CMK (cell line): Measurements from ENCODE around the gene CIDEB.

Experiments used
- DNase-seq: peaks from one replicate; pipeline ENCODE4 v3.0.0-alpha.2; 2010; ENCODE audit warnings: low read depth

The CIDEB gene

DNA sequence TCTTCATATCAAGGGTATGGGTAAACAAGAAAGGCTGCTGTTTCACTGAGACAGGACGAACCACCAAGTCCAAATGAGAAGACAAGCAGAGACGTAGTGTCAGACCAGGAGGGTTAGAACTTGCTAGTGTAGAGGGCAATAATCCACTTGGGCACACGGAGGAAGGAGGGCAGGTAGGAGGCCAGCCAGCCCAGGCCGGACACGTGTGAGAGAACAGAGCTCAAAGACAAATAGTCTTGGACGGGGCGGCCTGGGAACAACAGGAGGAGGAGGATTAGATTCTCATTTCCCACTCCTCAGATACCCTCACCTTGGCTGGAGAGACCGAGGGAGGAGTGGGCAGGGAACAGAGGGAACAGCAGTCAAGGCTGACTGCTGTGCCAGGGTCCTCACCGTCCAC is 17.0 kb downstream of the CIDEB start:
- no peak for DNase-seq

DNA sequence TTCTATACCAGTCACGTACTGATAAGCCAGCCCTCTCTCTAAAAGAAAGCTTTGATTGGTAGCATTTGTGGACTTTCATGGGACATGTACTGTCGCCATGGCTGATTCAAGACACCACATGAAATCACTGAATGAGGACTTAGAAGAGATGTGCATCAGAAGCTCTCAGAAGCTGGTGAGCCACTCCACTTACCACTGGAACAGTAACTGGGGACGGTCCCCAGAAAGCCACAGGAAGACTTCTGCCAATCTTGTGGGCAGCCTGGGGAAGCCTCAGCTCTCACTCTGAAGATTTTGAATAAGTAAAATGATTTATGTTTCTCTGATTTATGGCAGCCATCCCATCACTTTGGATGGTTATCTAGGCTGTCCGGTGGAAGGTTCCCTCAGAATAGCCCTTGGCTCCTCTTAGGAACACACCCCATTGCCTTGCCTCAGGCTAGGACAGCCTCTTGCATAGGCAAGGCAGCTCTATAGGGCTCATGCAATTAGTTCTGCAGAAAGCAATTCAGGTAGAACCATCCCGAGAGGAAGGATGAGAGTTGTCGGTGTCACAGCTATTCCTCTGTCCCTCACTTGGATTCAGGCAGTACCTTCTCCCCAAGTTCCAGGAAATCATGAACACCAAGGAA is 18.0 kb downstream of the CIDEB start:
- DNase-seq = no peak

DNA sequence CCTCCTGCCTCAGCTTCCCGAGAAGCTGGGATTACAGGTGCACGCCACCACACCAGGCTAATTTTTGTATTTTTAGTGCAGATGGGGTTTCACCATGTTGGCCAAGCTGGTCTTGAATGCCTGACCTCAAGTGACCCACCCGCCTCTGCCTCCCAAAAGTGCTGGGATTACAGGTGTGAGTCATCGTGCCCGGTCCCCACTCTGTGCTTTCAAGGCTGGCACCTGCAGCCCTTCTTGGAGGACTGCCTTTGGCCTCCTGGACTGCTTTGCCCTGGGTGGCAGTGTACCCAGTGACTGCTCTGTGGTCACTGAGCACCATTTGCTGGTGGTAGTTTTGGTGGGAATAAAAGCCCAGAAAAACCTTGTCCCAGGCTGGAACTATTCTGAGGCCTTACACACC is 20.8 kb downstream of the CIDEB start:
- DNase-seq = no peak

DNA sequence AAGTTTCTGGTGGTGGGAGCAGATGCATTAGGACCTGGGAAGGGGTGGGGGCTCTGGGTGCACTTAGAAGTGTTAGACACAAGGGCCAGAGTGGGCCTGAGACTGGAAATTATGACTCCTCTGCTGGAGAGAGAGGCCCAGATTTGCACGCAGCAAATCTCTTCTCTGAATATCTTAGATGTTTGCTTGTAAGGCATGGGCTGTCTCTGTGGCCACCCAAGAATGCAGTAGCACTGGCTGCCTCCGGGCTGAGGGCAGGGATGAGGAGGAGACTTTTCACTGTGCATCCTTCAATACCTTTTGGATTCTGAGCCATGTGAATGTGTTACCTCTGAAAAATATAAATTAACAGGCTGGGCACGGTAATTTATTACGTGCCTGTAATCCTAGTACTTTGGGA is 22.4 kb downstream of the CIDEB start:
- no peak for DNase-seq

DNA sequence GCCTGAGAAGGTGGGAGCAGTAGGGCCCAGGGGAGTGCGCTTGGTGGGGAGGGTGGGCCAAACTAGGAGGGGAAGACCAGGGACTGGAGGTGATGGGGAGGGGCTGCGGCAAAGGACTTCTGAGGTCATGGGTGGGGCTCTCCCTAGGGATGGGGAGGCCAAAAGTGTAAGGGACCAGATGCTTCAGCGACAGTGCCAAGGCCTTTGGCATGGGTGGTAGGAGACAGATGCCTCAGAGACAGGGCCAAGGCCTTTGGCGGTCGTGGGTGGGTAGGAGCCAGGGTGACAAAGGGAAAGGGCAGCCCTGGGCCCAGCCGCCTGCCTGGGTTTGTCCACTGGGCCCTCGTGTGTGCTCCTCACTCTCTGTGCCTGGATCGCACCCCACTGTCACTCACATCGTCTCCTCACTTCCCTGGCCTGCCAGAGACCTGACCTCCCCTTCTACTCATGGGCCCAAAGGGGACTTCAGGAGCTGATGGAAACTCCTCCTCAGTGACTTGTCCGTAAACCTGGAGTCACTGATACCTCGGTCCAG is 23.2 kb downstream of the CIDEB start:
- DNase-seq = no peak

DNA sequence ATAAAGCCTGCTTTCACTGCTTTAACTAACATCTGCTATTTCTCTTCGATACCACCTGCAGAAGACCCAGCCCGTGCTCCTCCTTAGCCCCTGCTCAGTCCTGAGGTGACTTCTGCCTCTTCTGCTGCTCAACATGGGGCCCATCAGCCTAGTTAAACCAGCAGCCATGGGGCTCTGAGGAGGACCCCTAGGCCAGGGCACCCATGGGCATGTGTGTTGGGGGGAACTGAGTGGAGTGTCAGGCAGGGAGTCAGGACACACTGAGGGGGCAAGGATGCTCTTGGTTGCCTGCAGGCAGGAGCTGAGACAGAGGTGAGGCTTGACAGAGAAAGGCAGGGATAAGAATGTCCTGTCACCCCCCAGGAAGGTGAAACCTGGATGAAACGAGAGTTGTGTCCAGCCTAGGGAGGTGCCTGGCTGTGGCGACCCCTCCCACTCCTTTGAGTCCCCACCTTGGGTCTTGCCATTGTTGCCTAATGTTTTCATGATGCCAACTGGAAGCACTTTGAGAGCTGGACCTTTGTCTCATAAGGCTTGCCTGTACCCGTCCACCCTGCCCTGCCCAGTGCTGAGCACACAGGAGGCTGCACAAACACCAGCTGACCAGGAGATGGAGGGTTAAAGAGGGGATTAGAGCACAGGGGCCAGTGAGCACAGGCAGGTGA is 23.8 kb downstream of the CIDEB start:
- DNase-seq = no peak

DNA sequence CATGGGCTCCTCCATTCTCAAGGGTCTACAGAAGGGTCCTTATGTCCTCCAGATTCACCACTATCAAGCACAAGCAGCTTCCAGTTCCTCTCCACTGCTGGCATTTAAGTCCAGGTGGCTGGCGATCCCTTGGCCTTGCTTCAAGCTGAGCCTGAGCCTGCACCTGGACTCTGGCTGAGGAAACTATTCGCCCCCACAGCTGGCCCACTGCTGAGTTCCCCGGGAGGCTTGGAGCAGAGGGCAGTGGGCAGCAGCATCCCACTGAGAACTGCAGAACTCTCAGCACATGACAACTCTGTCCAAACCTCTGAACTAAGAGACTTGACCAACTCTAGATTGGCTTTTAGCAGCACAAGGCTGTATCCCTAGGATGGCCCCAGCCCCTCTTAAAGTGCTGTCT is 25.0 kb downstream of the CIDEB start:
- no peak for DNase-seq

DNA sequence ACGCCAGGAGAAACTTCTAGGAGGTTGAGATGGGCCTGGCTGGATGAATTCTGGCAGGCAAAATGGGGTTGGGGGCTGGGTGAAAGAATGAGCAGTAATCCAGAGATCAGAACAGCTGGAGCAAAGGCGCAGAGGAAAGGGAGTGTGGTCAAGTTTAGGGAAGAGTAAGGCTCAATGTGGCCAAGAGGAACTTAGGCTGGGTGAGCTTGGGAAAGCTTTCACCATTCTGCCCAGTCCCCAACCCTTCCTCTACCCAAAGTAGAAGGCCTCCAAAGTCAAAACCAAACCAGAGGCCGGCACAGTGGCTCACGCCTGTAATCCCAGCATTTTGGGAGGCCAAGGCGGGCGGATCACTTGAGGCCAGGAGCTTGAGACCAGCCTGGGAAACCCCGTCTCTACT is 26.1 kb downstream of the CIDEB start:
- no peak for DNase-seq

DNA sequence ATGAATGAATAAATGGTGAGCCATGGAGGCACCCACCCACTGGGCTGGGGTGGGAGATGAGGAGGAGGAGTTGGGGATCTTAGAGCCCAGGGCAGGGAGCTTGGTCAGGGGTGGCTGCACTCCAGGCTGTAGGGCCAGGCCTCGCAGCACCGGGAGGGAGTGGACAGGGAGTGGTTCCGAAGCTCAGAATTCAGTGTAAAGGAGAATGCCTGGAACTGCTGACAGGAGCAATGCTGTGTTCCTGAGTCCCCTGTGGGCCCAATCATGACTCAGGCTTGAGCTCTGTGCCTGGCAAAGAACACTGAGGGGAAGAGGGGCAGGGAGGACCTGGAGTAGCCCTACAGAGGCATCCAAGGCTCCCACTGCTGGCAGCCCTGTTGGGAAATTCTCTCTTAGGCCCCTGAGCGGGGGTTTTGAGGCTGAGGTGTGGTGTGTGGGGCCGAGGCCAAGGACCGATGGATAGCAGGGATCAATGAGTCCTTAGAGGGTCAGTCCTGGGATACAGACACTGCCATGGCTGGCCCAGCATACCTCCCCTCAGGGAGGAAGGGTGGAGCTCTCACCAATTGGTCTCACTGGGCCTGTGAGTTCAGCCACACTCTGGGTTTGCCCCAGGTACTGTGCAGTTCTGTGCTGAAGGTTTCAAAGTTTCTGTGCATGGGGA is 26.8 kb downstream of the CIDEB start:
- DNase-seq = no peak

DNA sequence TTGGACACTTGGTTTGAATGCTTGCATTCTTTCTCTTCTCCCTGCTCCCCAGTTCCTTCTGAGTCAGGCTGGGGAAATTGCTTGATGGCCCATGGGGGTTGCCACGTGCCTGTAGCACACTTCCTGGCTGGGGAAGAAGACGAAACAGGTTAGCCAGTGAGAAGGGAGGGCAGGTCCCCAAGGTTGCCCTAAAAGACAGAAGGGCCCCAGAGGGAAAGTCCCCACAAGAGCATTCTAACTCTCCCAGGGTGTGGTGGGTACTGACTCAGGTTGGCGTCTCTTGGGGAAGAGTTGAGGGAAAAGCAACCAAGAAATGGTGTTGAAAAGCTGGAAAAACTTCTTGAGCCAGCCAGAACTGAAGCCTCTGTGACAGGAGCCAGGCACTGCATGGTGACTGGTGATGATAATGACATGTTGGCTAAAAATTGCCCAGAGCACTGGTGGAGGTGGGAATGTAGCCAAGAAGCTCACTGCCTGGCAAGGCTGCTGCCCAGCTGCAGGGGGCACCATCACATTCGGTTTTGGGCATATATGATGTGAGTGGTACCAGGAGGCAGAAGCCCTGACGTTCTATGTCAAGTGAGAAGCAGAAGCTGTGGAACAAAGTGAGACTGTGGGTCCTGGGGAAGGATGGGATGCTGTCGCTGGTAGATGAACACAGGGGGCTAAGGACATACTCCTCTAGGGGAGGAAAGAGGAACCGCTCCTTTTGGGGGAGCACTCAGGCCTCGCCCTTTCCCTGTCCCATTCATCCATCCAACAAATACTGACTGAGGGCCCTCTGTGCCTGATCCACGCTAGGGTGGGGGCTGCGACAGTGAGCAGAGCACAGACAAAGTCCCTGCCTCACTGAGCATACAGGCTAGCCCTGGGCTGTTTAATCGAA is 28.2 kb downstream of the CIDEB start:
- no peak for DNase-seq

DNA sequence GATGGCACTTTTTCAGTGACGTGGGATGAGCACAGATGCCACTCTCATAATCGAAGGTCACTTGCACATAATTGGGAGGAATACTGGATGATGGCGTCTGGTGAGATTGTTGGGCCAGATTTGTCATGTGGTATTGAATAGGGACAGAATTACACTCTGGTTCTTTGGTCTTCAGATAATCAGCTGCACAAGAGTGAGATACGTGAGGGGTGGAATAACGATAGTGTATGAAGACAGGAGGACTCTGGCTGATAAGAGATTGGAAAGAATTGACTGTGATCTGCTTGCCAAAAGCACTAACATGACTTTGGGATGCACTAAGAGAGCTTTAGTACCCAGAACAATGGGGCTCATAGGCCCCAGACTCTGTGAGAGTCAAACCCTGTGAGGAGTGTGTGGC is 29.4 kb downstream of the CIDEB start:
- DNase-seq = no peak

DNA sequence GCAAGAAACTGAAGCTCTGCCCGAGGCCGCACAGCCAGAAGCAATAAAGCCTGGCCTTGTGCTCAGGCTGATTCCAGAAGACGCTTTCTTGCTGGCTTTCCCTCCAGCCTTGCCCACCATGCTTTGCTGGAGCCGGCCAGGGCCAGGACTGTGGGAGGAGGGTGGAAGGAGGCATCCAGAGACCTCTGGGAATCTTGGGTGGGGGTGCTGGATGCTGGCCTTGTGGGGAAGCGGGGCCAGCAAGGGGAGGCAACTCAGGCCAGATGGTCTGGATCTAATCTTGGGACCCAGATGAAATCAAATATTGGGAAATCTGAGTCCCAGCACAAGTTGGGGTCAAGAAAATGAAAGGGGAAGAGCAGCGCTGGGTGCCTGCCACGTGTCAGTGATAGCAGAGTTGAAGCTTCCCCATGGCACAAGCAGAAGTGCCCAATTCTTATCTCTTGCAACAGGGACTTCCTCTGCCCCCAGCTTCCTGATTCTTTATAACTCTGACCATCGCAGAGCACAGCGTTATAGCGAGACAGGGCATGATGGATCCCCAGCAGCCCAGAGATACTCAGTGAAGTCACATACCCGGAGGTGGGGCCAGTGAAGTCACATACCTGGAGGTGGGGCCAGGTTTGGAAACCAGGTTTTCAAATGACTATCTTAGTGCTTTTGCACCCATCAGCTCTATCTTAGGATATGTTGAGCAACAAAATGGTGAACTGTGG is 30.0 kb downstream of the CIDEB start:
- peak; percentile 85 for DNase-seq

DNA sequence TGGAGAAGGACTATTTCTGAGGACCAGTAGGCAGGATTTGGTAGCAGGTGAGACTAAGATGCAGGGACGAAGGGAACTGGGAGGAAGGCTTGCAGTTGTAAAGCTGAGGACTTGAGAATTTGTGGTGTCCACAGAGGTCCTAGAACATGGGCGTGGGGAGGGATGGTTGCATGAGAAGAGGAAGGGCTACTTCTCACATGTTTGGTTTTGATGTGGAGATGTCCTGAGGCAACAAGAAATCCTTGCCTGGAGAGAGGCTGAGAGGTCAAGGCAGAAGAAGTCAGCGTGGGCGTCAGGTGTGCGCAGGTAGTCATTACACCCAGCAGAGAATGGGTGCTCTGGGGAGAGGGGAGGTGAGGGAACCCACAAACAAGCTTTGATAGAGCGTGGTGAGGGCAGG is 30.7 kb downstream of the CIDEB start:
- DNase-seq = no peak

DNA sequence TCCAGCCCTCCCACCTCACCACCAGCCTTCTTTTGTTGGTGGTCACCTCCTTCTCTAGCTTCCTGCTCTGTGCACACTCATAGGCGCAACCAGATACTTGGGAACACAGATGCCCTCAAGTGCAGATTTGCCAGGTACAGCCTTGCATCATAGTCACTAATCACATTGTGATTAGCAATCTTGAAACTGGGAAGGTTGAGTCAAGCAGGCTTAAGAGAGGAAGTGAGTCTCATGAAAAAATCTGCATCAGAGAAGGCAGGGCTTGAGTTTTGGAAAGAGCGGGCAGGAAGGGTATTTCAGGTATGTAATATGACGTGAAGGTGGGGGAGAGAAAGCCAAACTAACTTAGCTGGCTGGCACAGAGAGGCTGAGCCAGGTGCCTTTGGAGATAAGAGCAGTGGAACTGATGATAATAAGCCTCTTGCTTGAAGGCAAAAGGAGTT is 33.7 kb downstream of the CIDEB start:
- DNase-seq = no peak

DNA sequence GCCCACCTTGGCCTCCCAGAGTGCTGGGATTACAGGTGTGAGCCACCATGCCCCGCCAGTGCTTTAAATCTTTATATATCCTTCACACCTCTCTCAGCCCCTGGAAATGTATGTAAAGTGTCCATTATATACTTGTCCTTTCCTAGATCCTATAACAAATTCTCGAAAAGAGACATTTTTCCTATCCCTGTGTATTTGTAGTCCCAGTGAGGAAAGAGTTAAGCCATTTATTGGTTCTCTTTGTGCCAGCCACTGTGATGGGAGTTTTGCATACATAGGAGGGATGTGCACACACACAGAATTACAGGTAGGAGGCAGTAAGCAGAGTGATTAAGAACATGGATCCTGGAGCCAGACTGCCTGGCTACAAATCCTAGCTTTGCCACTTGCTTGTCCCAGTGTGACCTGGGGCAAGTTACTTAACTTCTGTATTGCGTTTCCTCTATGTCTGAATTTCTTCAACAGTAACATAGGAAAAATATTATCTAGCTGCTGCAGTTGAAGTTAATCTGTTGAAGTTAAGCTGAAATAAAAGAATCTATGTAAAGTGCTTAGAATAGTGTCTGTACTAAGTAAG is 34.3 kb downstream of the CIDEB start:
- no peak for DNase-seq

DNA sequence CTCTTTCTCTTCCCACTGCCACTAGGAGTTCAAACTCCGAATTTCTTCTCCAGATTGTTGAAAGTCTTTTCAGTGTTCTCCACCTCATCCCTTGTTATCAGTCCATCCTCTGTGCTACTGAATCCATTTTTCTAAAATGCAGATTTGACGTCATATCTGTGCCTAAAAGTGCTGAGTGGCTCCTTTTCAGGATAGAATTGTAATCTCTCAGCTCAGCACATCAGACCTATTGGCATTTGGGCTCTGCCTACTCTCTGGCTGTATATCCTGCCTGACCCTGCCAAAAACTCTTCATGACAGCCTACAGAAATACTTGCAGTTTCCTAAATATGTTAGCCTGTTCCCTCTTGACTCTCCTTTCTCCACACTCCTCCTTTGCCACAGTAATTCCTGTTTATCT is 35.3 kb downstream of the CIDEB start:
- no peak for DNase-seq

DNA sequence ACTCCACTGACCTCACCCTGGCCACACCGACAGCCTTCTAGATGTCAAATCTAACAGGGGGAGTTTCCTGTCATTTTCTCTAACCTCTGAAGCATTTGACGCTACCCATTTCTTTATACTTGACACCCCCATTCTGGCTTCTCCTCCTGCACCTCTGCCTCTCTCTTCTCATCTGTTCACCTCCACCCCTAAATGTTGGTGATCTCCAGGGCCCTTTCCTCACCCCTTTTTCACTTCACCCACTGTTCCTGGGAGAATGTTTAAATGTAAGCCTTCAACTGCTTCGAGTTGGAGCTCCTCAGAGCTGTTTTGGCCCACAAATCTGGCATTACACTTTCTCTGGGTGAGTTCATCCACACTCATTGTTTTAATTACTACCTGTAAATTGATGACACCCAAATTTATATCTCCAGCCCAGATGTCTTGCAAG is 35.9 kb downstream of the CIDEB start:
- no peak for DNase-seq

DNA sequence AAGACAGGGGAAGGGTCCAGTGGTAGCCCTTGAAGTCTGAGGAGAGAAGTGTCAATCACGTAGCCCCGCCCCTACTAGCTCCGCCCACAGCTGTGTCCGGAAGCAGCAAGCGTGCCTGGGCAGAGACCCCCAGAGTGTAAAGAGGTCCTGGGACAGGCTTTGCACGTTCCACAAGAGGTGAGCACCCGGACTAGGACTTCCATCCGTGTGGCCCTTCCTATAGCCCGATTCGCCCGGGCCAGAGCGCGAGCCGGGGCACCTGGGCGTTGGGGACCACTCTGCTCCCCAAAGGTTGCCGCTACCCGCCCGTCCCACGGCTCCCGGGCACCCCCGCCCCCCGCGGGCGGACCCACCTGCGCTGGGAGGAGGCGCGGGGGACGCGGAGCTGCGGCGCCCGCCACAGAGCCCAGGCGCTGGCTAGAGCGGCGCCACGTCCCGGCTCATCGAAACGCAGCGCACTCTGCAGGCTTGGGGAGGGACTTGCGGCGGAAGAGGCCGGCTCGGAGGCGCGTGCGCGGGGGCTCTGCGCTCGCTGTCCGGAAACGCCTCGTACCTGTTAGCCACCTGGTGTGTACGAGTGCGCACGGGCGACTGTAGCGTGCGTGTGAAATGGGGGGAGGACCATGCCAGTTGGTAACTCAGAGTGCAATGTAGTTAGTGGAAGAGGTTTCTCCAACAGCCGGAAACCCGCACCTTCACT is 36.5 kb downstream of the CIDEB start, which contains the start of gene RABGGTA:
TSS of gene RABGGTA (minus strand) at position 464 of the 700 bp plus-strand sequence. CDS start 482 bp downstream, outside the sequence.
- DNase-seq = peak; percentile 65

DNA sequence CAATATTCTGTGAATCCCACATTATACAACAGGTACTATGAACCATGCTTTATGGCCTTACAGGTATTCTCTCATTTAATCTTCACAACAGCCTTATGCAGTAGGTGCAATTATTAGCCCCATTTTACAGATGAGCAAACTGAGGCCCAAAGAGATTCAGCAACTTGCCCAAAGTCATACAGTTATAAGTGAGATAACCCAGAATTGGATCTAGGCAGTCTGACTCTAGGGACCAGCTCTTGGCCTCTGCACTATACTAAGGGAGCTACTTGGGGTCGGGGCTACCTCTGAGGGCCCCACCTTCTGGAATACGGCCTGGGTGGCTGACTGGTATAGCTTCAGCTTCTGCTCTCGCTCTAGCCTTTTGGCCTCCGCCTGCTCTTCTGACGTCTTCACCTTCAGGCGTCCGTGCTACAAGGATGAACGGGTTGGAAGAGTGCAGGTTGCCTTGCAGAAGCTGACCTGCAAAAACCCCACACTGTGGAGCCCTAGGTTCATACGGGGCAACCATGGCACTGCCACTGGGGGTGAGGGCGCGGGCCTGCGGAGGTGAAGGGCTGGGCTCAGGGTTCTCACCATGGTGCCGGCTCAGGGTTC is 37.1 kb downstream of the CIDEB start:
- no peak for DNase-seq
